Measurements from ENCODE around the gene NKX1-1. TPM values are rescaled to one million over a fixed set of nuclear protein-coding genes. Genes with fewer than 3 reads are reported as not detected.
"Not testable (repeated sequence)": the region's sequence is repeated elsewhere in the genome, so short reads cannot be mapped to it uniquely, and the experiment has no call there.

NKX1-1 gene
- total RNA-seq, result not detected in 2 replicates

GRCh38 chr4:1406394-1406980, at the start of gene NKX1-1:
TSS of gene NKX1-1 (minus strand) at chr4:1406442. CDS start at chr4:1406442, 0 bp downstream.
- intact Hi-C loops (cut with micrococcal nuclease), result no loop called here

GRCh38 chr4:1453731-1454130, 47.5 kb upstream of the NKX1-1 start:
- intact Hi-C loops (cut with micrococcal nuclease), result no loop called here

DNA sequence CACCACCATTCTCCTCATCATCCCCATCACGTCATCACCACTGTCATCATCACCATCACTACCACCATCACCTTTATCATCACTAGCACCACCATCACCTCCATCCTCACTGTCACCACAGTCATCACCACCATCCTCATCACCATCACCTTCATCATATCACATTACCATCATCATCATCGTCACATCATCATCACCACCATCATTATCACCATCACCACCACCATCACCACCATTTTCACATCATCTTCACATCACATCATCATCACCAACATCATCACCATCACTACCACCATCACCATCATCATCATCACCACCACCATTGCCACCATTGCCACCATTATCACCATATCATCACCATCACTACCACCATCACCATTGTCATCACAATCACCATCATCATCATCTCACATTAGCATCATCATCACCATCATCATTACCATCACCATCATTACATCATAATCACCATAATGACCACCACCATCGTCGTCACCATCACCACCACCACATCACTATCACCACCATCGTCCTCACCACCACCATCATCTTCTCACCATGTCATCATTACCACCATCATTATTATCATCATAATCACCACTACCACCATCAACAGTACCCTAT, 46.3 kb upstream of the NKX1-1 start:
- intact Hi-C loops (cut with micrococcal nuclease), result no loop called here

- intact Hi-C loops (cut with micrococcal nuclease), result no loop called here
Observed at GRCh38 chr4:1451752-1452122, 45.5 kb upstream of the NKX1-1 start.

- intact Hi-C loops (cut with micrococcal nuclease), result no loop called here
Observed at GRCh38 chr4:1451106-1451751, 45.0 kb upstream of the NKX1-1 start.

DNA sequence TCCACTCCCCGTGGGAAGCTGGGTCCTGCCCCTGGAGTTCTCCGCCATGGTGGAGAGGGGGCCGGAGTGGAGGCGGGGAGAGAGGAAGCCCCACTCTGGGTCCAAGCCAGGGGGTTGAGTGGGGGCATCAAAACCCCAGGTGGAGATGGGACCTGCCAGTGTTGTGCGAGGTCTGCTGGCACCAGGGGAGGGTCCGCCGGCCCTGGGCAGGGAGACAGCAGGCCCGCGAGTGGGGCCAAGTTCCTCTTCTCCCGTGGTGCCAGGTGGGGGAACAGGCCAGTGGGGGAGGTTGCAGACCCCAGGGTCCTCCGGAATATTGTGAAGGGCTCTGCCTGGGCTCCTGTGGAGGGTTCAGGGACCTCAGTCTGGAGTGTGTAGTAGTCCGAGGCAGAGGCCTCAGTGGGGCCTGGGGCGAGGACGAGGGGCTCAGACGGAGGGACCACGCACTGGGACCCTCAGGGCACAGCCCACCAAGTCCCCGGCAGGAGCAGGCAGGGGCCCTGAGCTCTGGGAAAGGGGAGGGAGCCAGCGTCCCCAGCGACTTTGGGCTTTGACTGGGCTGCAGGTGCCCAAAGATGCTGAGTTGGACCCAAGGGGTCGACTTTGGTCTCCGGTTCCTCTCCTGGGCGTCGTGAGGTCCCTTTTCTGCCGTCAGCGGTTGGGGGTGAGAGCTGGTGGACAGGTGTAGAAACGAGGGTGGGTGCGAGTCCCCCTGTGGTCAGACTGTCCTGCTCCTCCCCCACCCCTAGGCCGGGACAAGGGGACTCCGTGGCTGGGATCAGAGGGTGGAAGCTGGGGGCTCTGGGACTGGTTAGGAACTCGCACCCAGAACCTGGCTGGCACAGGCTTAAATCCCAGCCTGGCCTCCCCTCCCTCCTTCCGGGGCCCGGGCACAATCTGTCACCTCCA, 43.8 kb upstream of the NKX1-1 start:
- intact Hi-C loops (cut with micrococcal nuclease), result no loop called here

DNA sequence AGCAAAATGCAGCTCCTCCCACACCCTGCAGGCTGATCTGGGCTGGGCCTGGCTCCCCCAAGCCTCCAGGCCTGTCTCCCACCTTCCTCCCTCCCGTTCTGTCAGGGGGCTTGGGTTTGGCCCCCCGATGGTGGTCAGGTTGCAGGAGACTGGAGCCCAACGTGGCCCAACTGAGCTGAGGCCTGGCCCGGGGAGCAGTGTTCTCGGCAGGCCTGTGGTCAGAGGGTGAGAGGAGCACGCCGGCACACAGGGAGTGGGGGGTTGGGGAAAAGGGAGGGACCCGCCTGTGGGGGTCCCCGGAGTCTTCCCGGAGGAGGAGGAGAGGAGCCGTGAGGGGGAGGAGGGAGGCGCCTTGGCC, 43.2 kb upstream of the NKX1-1 start:
- intact Hi-C loops (cut with micrococcal nuclease), result no loop called here

- intact Hi-C loops (cut with micrococcal nuclease), result no loop called here
Observed at GRCh38 chr4:1448589-1449420, 42.6 kb upstream of the NKX1-1 start.

GRCh38 chr4:1447676-1448588, 41.7 kb upstream of the NKX1-1 start:
- intact Hi-C loops (cut with micrococcal nuclease), result no loop called here

DNA sequence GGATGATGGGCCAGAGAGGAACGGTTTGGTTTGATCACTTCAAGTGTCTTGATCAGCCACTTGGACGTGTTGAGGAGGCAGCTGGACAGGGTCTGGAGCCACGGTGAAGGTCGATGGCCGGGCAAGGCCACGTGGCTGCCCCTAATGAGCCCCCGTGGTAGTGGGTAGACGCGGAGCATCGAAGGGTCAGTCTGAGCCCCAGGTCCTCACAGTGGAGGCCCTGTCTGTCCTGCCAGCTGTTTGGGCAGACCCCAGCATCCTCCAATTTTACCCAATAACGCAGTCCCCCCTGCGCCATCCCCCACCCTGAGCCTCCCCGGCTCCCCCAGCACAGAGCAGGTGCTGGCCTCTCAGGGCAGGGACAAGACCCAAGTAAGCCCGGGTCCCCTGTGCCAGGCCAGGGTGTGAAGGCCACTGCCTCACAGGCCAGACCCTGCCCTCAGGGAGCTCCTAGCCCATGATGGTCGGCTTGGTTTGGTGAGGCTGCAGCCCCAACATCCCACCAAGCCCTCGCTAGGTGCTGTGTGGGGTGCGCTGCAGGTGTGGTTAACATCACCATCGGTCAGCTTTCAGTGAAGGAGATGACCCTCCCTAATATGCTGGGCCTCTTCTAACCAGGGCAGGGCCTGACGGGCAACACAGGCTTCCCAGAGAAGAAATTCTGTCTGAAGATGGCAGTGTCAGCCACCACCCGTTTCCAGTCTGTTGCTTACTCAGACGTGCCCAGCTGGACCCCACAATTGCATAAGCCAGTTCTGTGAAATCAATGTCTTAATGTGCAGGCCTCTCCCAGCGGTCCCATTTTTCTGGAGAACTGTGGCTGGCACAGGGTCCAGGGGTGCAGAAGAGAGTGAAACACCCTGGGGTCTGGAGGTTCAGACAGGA, 40.5 kb upstream of the NKX1-1 start:
- intact Hi-C loops (cut with micrococcal nuclease), result no loop called here

GRCh38 chr4:1445716-1446445, 39.6 kb upstream of the NKX1-1 start:
- intact Hi-C loops (cut with micrococcal nuclease), result no loop called here

DNA sequence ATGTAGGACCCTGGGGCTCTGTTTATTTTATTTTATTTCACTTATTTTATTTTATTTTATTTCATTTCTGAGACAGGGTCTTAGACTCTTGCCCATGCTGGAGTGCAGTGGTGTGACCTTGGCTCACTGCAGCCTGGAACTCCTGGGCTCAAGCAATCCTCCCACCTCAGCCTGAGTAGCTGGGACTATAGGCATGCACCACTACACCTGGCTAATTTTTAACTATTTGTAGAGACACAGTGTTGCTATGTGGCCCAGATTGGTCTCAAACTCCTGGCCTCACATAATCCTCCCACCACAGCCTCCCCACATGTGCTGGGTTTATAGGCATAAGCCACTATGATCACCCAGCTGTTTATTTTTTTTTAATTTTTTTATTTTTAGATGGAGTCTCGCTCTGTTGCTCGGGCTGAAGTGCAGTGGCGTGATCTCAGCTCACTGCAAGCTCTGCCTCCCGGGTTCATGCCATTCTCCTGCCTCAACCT, 37.5 kb upstream of the NKX1-1 start:
- intact Hi-C loops (cut with micrococcal nuclease), result not testable (repeated sequence)

DNA sequence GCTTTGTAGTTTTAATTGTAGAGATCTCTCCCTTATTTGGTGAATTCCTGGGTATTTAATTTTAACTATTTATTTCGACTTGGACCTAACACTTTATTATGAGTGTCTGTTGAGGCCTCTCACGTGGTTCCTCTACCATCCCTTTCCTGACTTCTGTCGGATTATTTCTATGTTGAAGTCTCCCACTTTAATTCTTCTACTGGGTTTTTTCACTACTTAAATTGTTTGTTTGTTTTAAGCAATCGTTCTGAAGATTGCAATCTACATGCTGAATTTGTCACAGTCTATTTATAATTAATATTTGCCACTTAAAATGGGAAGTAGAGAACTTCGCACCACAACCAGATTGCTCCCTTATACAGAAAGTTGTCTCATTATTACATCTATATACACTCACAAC, 20.8 kb upstream of the NKX1-1 start:
- intact Hi-C loops (cut with micrococcal nuclease), result no loop called here

- intact Hi-C loops (cut with micrococcal nuclease), result no loop called here
Observed at GRCh38 chr4:1421657-1422056, 15.4 kb upstream of the NKX1-1 start.

DNA sequence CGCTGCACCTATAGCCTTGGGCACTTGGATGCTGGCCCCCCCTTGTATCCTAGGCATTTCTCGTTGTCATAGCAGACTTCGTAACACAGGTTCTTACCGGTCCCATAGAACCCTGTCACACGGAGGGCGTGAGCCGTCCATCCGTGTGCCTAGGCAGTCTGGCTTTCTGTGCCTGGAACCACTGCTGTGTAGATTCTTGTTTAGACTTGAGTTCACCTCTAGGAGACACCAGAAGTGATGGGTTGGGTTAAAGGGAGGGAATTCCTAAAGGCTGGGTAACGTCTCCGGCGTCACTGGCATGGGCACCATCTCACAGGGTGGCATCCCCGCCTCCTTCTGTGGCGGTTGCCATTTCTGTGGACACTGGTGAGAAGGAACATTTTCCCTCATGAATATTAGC, 13.5 kb upstream of the NKX1-1 start:
- intact Hi-C loops (cut with micrococcal nuclease), result no loop called here

GRCh38 chr4:1418494-1419285, 12.4 kb upstream of the NKX1-1 start:
- intact Hi-C loops (cut with micrococcal nuclease), result no loop called here
